MM.1S (cell line): ENCODE results near the gene TBCCD1.

Experiments
- DNase-seq: peaks from one replicate; pipeline ENCODE4 v3.0.0-alpha.2; 2015
- H2AFZ ChIP-seq: fragments of 300-600 bp; sonication (generic); 2 replicates; pipeline ENCODE4 v1.6.0; 2016; ENCODE audit warnings: antibody characterized with exemption, low read length
- H3F3A ChIP-seq: fragments of 300-600 bp; sonication (generic); 2 replicates; pipeline ENCODE4 v1.6.1; 2016; ENCODE audit warnings: mild to moderate bottlenecking, antibody characterized with exemption, low read length, moderate library complexity, mixed read lengths; ENCODE audit not compliant: insufficient read depth
- H3K27ac ChIP-seq: fragments of 300-600 bp; sonication (generic); 2 replicates; pipeline ENCODE4 v1.5.1; 2016; ENCODE audit warnings: mild to moderate bottlenecking, low read length
- H3K27me3 ChIP-seq: fragments of 300-600 bp; sonication (generic); replicated peaks from 2 replicates; pipeline ENCODE4 v1.6.0; 2016; ENCODE audit warnings: low read length; ENCODE audit not compliant: insufficient read depth
- H3K36me3 ChIP-seq: fragments of 300-600 bp; sonication (generic); replicated peaks from 2 replicates; pipeline ENCODE4 v1.6.1; 2016; ENCODE audit warnings: mild to moderate bottlenecking, low read length, mixed read lengths; ENCODE audit not compliant: insufficient read depth
- H3K4me1 ChIP-seq: fragments of 300-600 bp; sonication (generic); 2 replicates; pipeline ENCODE4 v1.6.1; 2016; ENCODE audit warnings: low read length, mixed read lengths
- H3K4me2 ChIP-seq: fragments of 300-600 bp; sonication (generic); 2 replicates; pipeline ENCODE4 v1.6.0; 2016; ENCODE audit warnings: low read depth, low read length
- H3K4me3 ChIP-seq: fragments of 300-600 bp; sonication (generic); 2 replicates; pipeline ENCODE4 v1.5.1; 2016; ENCODE audit warnings: low read length, mixed read lengths
- H3K79me2 ChIP-seq: fragments of 300-600 bp; sonication (generic); 2 replicates; pipeline ENCODE4 v1.6.1; 2016; ENCODE audit warnings: mixed run types, low read length, mixed read lengths
- H3K9ac ChIP-seq: fragments of 300-600 bp; sonication (generic); 2 replicates; pipeline ENCODE4 v1.6.1; 2016; ENCODE audit warnings: low read length, mixed read lengths
- H3K9me2 ChIP-seq: fragments of 300-600 bp; sonication (generic); replicated peaks from 2 replicates; pipeline ENCODE4 v1.6.1; 2016; ENCODE audit warnings: mild to moderate bottlenecking, low read length, mixed read lengths; ENCODE audit not compliant: insufficient read depth
- H3K9me3 ChIP-seq: fragments of 300-600 bp; sonication (generic); replicated peaks from 2 replicates; pipeline ENCODE4 v1.6.1; 2016; ENCODE audit warnings: mild to moderate bottlenecking, low read length, mixed read lengths; ENCODE audit not compliant: insufficient read depth
- H4K20me1 ChIP-seq: fragments of 300-600 bp; sonication (generic); 2 replicates; pipeline ENCODE4 v1.6.1; 2016; ENCODE audit warnings: mild to moderate bottlenecking, low read length, moderate library complexity, mixed read lengths; ENCODE audit not compliant: insufficient read depth
- CTCF ChIP-seq: fragments of 300-600 bp; sonication (generic); IDR thresholded peaks from 2 replicates; pipeline ENCODE4 v1.5.1; 2016; ENCODE audit warnings: antibody characterized with exemption, low read length, mixed read lengths
- EZH2 ChIP-seq: fragments of 300-600 bp; sonication (generic); optimal IDR thresholded peaks from 2 replicates; pipeline ENCODE3; 2017; ENCODE audit warnings: low read depth, mild to moderate bottlenecking, antibody characterized with exemption, low read length, mixed read lengths
- EZH2phosphoT487 ChIP-seq: fragments of 300-600 bp; sonication (generic); IDR thresholded peaks from 2 replicates; pipeline ENCODE4 v1.6.1; 2018; ENCODE audit warnings: antibody characterized with exemption, low read length

TBCCD1 gene

GRCh38 chr3:186497608-186498007 lies 69.5 kb downstream of the TBCCD1 start:
- Histone ChIP-seq H3F3A (no peaks in the 10 kb centered on the region), H2AFZ (no peak overlapping the region), H3K27me3 (no peaks in the 10 kb centered on the region), H4K20me1 (no peaks in the 10 kb centered on the region), H3K9me3 (no peaks in the 10 kb centered on the region), H3K4me1 (no peaks in the 10 kb centered on the region), H3K36me3 (no peaks in the 10 kb centered on the region), H3K79me2 (no peaks in the 10 kb centered on the region), H3K4me2 (no peak overlapping the region), H3K9me2 (no peaks in the 10 kb centered on the region), H3K9ac (no peak overlapping the region), H3K27ac (no peak overlapping the region), H3K4me3 (no peak overlapping the region)
- TF ChIP-seq EZH2: no peak
- no peak for TF ChIP-seq EZH2phosphoT487
- TF ChIP-seq CTCF: no peak
- DNase-seq: no peak

GRCh38 chr3:186496635-186497034 lies 70.5 kb downstream of the TBCCD1 start:
- no peak overlapping the region for H3K9ac ChIP-seq
- no peak overlapping the region for H3K4me3 ChIP-seq
- no peak overlapping the region for H3K27ac ChIP-seq
- H3K9me2 ChIP-seq: no peaks in the 10 kb centered on the region
- no peaks in the 10 kb centered on the region for H3K27me3 ChIP-seq
- H3K36me3 ChIP-seq: no peaks in the 10 kb centered on the region
- no peaks in the 10 kb centered on the region for H3K4me1 ChIP-seq
- H2AFZ ChIP-seq: no peak overlapping the region
- no peak for DNase-seq
- no peak overlapping the region for H3K4me2 ChIP-seq
- no peaks in the 10 kb centered on the region for H3K9me3 ChIP-seq
- TF ChIP-seq EZH2: no peak
- no peaks in the 10 kb centered on the region for H4K20me1 ChIP-seq
- no peaks in the 10 kb centered on the region for H3F3A ChIP-seq
- no peaks in the 10 kb centered on the region for H3K79me2 ChIP-seq
